HepG2 (cell line): ENCODE measurements around the gene ITIH2. TPM values are rescaled to one million over a fixed set of nuclear protein-coding genes. Genes with fewer than 3 reads are reported as not detected.

ENCODE experiments used
- ADNP ChIP-seq: sonication (generic); formaldehyde crosslinking; IDR thresholded peaks from 2 replicates; pipeline ENCODE4 v1.4.0; 2020; ENCODE audit warnings: missing genetic modification reagents
- CHD2 ChIP-seq: IDR thresholded peaks from 2 replicates; pipeline ENCODE4 v1.6.1; 2011; ENCODE audit warnings: low read depth, low read length, improper control_type of control experiment
- CREB1 ChIP-seq, 2 experiments: fragments of 450-650 bp in 1 of 2; IDR thresholded peaks; 2 replicates each; pipeline ENCODE4 v1.6.1; 2016 to 2017; ENCODE audit warnings: control low read depth in 1 of 2, mild to moderate bottlenecking in 1 of 2, missing compliant biosample characterization in 1 of 2, missing genetic modification characterization in 1 of 2
- FOXC1 ChIP-seq: sonication (generic); formaldehyde crosslinking; IDR thresholded peaks from 2 replicates; pipeline ENCODE4 v1.8.0; 2022; ENCODE audit warnings: mild to moderate bottlenecking, missing genetic modification reagents, borderline replicate concordance
- GLI4 ChIP-seq: sonication (generic); formaldehyde crosslinking; IDR thresholded peaks from 2 replicates; pipeline ENCODE4 v1.5.1; 2020; ENCODE audit warnings: missing genetic modification reagents, mild to moderate bottlenecking, moderate library complexity, borderline replicate concordance
- GPN1 ChIP-seq: sonication (generic); formaldehyde crosslinking; IDR thresholded peaks from 2 replicates; pipeline ENCODE4 v1.5.1; 2020; ENCODE audit warnings: missing genetic modification reagents, borderline replicate concordance
- HOXA9 ChIP-seq: sonication (generic); formaldehyde crosslinking; IDR thresholded peaks from 2 replicates; pipeline ENCODE4 v1.8.1; 2022; ENCODE audit warnings: missing genetic modification reagents, mild to moderate bottlenecking, moderate library complexity, borderline replicate concordance
- MBNL3 ChIP-seq: fragments of 250-450 bp; sonication (Bioruptor Pico); conservative IDR thresholded peaks from 2 replicates; pipeline ENCODE4 v1.8.0; 2022; ENCODE audit warnings: mild to moderate bottlenecking, inconsistent platforms
- NFYB ChIP-seq: sonication (generic); formaldehyde crosslinking; IDR thresholded peaks from 2 replicates; pipeline ENCODE4 v1.4.0; 2020; ENCODE audit warnings: missing genetic modification reagents
- ONECUT2 ChIP-seq: sonication (generic); formaldehyde crosslinking; IDR thresholded peaks from 2 replicates; pipeline ENCODE4 v1.4.0; 2020; ENCODE audit warnings: missing genetic modification reagents
- POLR2AphosphoS2 ChIP-seq: IDR thresholded peaks from 2 replicates; pipeline ENCODE4 v1.6.1; 2011; ENCODE audit warnings: low read depth, low read length, improper control_type of control experiment
- RARA ChIP-seq: IDR thresholded peaks from 2 replicates; pipeline ENCODE4 v1.6.1; 2016; ENCODE audit warnings: missing genetic modification reagents, missing compliant biosample characterization
- STAT5B ChIP-seq: sonication (generic); formaldehyde crosslinking; IDR thresholded peaks from 2 replicates; pipeline ENCODE4 v1.4.0; 2020; ENCODE audit warnings: missing genetic modification reagents
- TRIM24 ChIP-seq: sonication (generic); formaldehyde crosslinking; IDR thresholded peaks from 2 replicates; pipeline ENCODE4 v1.8.0; 2022; ENCODE audit warnings: mild to moderate bottlenecking, missing genetic modification reagents
- ZBTB20 ChIP-seq: sonication (generic); formaldehyde crosslinking; IDR thresholded peaks from 2 replicates; pipeline ENCODE4 v1.8.1; 2023; ENCODE audit warnings: missing genetic modification reagents, low read depth, mild to moderate bottlenecking, borderline replicate concordance
- ZBTB3 ChIP-seq: sonication (generic); formaldehyde crosslinking; IDR thresholded peaks from 2 replicates; pipeline ENCODE4 v1.4.0; 2020; ENCODE audit warnings: low read depth, mild to moderate bottlenecking, moderate library complexity, missing genetic modification reagents, borderline replicate concordance
- ZNF136 ChIP-seq: sonication (generic); formaldehyde crosslinking; IDR thresholded peaks from 2 replicates; pipeline ENCODE4 v1.8.1; 2022; ENCODE audit warnings: low read depth, mild to moderate bottlenecking, moderate library complexity, missing genetic modification reagents
- ZNF232 ChIP-seq: sonication (generic); formaldehyde crosslinking; IDR thresholded peaks from 2 replicates; pipeline ENCODE4 v1.4.0; 2020; ENCODE audit warnings: missing genetic modification reagents, borderline replicate concordance
- ZNF235 ChIP-seq: sonication (generic); formaldehyde crosslinking; IDR thresholded peaks from 2 replicates; pipeline ENCODE4 v1.8.1; 2023; ENCODE audit warnings: mild to moderate bottlenecking, missing genetic modification reagents, borderline replicate concordance
- ZNF260 ChIP-seq: sonication (generic); formaldehyde crosslinking; IDR thresholded peaks from 2 replicates; pipeline ENCODE4 v1.4.0; 2020; ENCODE audit warnings: missing genetic modification reagents, low read depth, mild to moderate bottlenecking, borderline replicate concordance
- ZNF557 ChIP-seq: sonication (generic); formaldehyde crosslinking; IDR thresholded peaks from 2 replicates; pipeline ENCODE4 v1.4.0; 2020; ENCODE audit warnings: missing genetic modification reagents
- ZNF777 ChIP-seq: sonication (generic); formaldehyde crosslinking; IDR thresholded peaks from 2 replicates; pipeline ENCODE4 v1.4.0; 2020; ENCODE audit warnings: missing genetic modification reagents
- polyA plus RNA-seq, 8 experiments: library from polyadenylated mRNA; depleted of rRNA in 3 of 8; stranded (reverse) in 7 of 8; unstranded in 1 of 8; fragments of >200 nt; fragmentation: Illumina TruSeq in 4 of 8; extraction: Trizol in 4 of 8; gene quantifications; 2 replicates each; pipeline versions ENCODE4 v1.2.1 to v1.2.3, GENCODE V29; 2011 to 2016; ENCODE audit warnings: low read depth in 4 of 8, missing spikeins in 1 of 8, mixed read lengths in 1 of 8; ENCODE audit not compliant: insufficient read depth in 1 of 8
- total RNA-seq, 5 experiments: library from RNA; depleted of rRNA; stranded (reverse); fragments of >200 nt; fragmentation: Illumina TruSeq; extraction: Trizol; gene quantifications; 2 replicates each; pipeline ENCODE4 v1.2.3, GENCODE V29; 2016; ENCODE audit warnings: low read depth in 1 of 5
- TF ChIP-seq, protein P1 (sequence below): sonication (generic); formaldehyde crosslinking; IDR thresholded peaks from 2 replicates; pipeline ENCODE4 v1.5.1; 2020; ENCODE audit warnings: missing genetic modification reagents, mild to moderate bottlenecking, borderline replicate concordance
- TF ChIP-seq, protein P2 (sequence below): IDR thresholded peaks from 2 replicates; pipeline ENCODE4 v1.6.1; 2012; ENCODE audit warnings: inconsistent platforms
- TF ChIP-seq, protein P3 (sequence below): sonication (generic); formaldehyde crosslinking; conservative IDR thresholded peaks from 2 replicates; pipeline ENCODE4 v1.4.0; 2020; ENCODE audit warnings: missing genetic modification reagents
- TF ChIP-seq, protein P4 (sequence below): sonication (generic); formaldehyde crosslinking; IDR thresholded peaks from 2 replicates; pipeline ENCODE4 v1.5.0; 2020; ENCODE audit warnings: missing genetic modification reagents
- TF ChIP-seq, protein P5 (sequence below): sonication (generic); formaldehyde crosslinking; IDR thresholded peaks from 2 replicates; pipeline ENCODE4 v1.8.0; 2022; ENCODE audit warnings: missing genetic modification reagents, mild to moderate bottlenecking, borderline replicate concordance

ITIH2 gene
- total and polyA plus RNA-seq, 2 of the 13 experiments (the other 11 are each of a cell fraction or from before 2014, with no cell fraction given), result 1,197 to 1,427 TPM

DNA sequence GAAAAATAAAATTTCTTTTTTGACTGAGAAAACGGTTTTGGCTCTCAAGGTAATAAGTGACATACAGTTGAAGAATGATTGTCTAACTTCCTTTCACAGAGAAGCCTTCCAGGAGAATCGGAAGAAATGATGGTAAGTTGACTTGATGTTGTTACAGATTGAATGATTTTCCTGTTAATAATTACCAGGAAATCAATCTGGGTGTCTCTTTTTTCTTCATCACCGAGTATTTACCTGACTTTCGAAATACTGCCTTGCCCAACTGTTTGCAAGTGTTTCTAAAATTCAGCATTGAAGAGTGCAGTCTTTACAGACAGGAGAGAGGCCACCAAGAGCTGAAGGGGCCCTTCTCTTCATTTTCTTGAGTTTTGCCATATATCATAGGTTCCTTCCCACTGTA, 4.0 kb downstream of the ITIH2 start (continued):
- TF ChIP-seq ZBTB20 (CRISPR knock-in tag) (no peak), ZNF232 (no peak), FOXC1 (CRISPR knock-in tag) (no peak), ZNF235 (CRISPR knock-in tag) (no peak), ZNF136 (CRISPR knock-in tag) (no peak), ZNF260 (no peak), CREB1 (IDR thresholded peaks at IDR 0.05) (no peak), CREB1 (CRISPR knock-in tag; IDR thresholded peaks at IDR 0.05) (peak; percentile 83), HOXA9 (CRISPR knock-in tag) (no peak), MBNL3 (CRISPR knock-in tag) (no peak), RARA (peak; percentile 90), GPN1 (CRISPR knock-in tag) (no peak), TRIM24 (CRISPR knock-in tag) (no peak; the same call in 1 of the 2 replicates), ZNF777 (CRISPR knock-in tag) (no peak), POLR2AphosphoS2 (no peak), NFYB (CRISPR knock-in tag) (no peak), STAT5B (CRISPR knock-in tag) (0 out of 2 replicates have a peak, but pooled peaks have one; percentile 61), ZBTB3 (CRISPR knock-in tag) (no peak), ONECUT2 (CRISPR knock-in tag) (peak; percentile 98), ADNP (CRISPR knock-in tag) (no peak), GLI4 (CRISPR knock-in tag) (no peak), CHD2 (no peak), ZNF557 (CRISPR knock-in tag) (no peak)
- TF ChIP-seq, protein P1, sequence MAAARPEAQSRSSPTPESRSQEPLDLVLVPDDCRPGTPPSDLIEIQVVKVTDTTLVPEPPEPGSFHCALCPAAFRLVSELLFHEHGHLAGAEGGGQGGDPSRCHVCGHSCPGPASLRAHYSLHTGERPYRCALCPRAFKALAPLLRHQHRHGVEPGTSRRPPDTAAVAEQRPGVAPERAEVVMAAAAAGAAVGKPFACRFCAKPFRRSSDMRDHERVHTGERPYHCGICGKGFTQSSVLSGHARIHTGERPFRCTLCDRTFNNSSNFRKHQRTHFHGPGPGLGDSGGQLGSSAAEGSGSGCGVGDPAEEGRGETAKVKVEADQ, result 0 out of 2 replicates have a peak, but pooled peaks have one; percentile 27
- TF ChIP-seq, protein P2, sequence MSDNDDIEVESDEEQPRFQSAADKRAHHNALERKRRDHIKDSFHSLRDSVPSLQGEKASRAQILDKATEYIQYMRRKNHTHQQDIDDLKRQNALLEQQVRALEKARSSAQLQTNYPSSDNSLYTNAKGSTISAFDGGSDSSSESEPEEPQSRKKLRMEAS, result peak; percentile 36; the same call in 1 of the 2 replicates
- TF ChIP-seq, protein P3, sequence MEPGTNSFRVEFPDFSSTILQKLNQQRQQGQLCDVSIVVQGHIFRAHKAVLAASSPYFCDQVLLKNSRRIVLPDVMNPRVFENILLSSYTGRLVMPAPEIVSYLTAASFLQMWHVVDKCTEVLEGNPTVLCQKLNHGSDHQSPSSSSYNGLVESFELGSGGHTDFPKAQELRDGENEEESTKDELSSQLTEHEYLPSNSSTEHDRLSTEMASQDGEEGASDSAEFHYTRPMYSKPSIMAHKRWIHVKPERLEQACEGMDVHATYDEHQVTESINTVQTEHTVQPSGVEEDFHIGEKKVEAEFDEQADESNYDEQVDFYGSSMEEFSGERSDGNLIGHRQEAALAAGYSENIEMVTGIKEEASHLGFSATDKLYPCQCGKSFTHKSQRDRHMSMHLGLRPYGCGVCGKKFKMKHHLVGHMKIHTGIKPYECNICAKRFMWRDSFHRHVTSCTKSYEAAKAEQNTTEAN (CRISPR knock-in tag), result 0 out of 2 replicates have a peak, but pooled peaks have one; percentile 45
- TF ChIP-seq, protein P4, sequence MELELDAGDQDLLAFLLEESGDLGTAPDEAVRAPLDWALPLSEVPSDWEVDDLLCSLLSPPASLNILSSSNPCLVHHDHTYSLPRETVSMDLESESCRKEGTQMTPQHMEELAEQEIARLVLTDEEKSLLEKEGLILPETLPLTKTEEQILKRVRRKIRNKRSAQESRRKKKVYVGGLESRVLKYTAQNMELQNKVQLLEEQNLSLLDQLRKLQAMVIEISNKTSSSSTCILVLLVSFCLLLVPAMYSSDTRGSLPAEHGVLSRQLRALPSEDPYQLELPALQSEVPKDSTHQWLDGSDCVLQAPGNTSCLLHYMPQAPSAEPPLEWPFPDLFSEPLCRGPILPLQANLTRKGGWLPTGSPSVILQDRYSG, result no peak
- TF ChIP-seq, protein P5, sequence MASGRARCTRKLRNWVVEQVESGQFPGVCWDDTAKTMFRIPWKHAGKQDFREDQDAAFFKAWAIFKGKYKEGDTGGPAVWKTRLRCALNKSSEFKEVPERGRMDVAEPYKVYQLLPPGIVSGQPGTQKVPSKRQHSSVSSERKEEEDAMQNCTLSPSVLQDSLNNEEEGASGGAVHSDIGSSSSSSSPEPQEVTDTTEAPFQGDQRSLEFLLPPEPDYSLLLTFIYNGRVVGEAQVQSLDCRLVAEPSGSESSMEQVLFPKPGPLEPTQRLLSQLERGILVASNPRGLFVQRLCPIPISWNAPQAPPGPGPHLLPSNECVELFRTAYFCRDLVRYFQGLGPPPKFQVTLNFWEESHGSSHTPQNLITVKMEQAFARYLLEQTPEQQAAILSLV (CRISPR knock-in tag), result no peak
